ENCODE measurements around the gene NPAS1.

NPAS1 gene

DNA sequence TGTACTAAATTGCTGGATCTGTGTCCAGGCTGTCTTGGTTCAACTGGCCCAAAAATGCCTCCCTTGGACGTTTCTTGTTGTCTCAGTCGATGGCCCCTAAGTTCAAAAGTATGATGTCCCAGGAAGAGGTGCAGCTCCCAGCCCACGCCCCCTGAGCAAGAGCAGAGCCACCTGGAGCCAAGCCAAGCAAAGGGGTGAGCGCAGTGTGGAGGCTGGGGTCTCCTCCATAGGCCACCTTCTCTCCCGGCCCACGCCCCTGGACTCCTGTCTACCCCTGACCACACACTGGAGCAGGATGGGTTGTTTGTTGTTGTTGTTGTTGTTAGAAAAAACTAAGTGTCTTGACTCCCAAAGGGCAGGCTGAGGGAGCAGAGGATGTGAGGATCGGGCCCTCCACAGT is 26.0 kb upstream of the NPAS1 start:
- DNase-seq (ENCODE audit: insufficient read length, low spot score) = no peak
- no peak for TF ChIP-seq CTCF (IDR thresholded peaks at IDR 0.05; ENCODE audit: insufficient read depth, missing control alignments)
- no peak for FAIRE-seq

DNA sequence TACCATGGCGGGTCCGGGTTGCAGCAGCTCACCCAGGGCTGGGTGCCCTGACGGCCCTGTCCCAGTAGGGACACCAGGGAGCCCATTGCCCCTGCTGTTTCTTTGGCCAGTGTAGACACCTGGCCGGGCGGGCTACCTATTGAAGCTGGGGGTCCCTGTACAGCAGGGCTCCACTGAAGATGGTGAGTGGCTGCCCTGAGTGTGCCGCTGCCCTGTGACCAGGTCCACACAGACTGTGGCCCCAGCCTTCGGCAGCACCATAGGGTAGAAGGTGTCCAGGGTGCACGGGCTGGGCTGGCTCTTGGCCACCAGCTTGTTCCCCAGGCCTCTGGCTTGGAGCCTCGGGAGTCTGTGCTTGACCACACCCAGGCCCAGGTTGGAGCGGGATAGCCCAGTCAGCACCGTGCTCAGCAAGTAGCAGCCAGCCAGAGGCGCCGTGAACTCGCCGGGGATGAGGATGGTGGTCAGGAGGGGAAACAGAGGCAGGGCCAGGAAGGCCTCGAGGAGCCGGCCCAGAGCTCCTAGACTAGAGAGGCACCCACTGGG is 25.4 kb upstream of the NPAS1 start:
- no peak for DNase-seq (ENCODE audit: insufficient read length, low spot score)
- no peak for TF ChIP-seq CTCF (IDR thresholded peaks at IDR 0.05; ENCODE audit: insufficient read depth, missing control alignments)
- FAIRE-seq = no peak

GRCh38 chr19:46995492-46995891 is 24.1 kb upstream of the NPAS1 start:
- no peak for DNase-seq (ENCODE audit: insufficient read length, low spot score)
- no peak for TF ChIP-seq CTCF (IDR thresholded peaks at IDR 0.05; ENCODE audit: insufficient read depth, missing control alignments)
- no peak for FAIRE-seq

- no peak for TF ChIP-seq CTCF (IDR thresholded peaks at IDR 0.05; ENCODE audit: insufficient read depth, missing control alignments)
- DNase-seq (ENCODE audit: insufficient read length, low spot score) (no peak), FAIRE-seq (no peak)
Observed at GRCh38 chr19:46998445-46999125, 21.1 kb upstream of the NPAS1 start.

DNA sequence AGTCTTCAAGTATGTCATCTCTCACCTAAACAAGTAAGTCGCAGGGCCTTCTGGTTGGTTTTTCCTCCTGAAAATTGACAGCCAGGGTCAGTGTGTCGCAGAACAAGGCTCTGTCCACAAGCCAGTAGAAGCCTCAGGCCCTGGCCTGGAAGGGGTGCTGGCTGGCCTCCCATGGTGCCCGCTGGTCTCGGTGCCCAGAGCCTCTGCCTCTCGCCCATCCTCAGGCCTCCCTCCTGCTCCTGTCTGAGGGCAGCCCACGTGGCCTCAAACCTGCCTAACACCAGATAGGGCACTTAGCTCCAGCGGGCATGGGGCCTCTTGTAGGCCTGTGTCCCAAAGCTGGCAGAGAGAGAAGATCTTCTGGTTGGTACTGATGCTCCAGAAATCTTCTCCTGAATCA is 20.3 kb upstream of the NPAS1 start:
- no peak for FAIRE-seq
- no peak for DNase-seq (ENCODE audit: insufficient read length, low spot score)
- TF ChIP-seq CTCF (IDR thresholded peaks at IDR 0.05; ENCODE audit: insufficient read depth, missing control alignments) = no peak

GRCh38 chr19:46999878-47000277 is 19.8 kb upstream of the NPAS1 start:
- no peak for DNase-seq (ENCODE audit: insufficient read length, low spot score)
- FAIRE-seq = no peak
- TF ChIP-seq CTCF (IDR thresholded peaks at IDR 0.05; ENCODE audit: insufficient read depth, missing control alignments) = no peak

DNA sequence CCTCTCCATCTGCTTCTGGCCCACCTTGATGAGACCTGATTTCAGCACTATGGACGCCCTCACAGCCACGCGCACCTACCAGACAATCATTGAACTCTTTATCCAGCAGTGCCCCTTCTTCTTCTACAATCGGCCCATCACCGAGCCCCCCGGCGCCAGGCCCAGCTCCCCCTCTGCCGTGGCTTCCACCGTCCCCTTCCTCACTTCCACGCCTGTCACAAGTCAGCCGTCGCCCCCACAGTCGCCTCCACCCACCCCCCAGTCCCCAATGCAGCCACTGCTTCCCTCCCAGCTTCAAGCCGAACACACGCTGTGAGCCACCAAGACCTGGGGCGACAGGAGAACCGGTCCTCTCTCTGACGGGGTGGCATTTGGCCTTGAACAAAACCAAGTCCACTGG is 19.3 kb upstream of the NPAS1 start:
- TF ChIP-seq CTCF (IDR thresholded peaks at IDR 0.05; ENCODE audit: insufficient read depth, missing control alignments) = no peak
- FAIRE-seq = no peak
- DNase-seq (ENCODE audit: insufficient read length, low spot score) = no peak

Measured in D721Med (cell line).